GM12872 (cell line): ENCODE data around the gene LY6G5C.

Experiments used
- TF ChIP-seq, protein P1 (sequence below): IDR thresholded peaks from 3 replicates; pipeline ENCODE4 v1.5.1; 2011; ENCODE audit warnings: low read depth, mild to moderate bottlenecking, low read length, moderate library complexity; ENCODE audit not compliant: insufficient read depth

LY6G5C gene

DNA sequence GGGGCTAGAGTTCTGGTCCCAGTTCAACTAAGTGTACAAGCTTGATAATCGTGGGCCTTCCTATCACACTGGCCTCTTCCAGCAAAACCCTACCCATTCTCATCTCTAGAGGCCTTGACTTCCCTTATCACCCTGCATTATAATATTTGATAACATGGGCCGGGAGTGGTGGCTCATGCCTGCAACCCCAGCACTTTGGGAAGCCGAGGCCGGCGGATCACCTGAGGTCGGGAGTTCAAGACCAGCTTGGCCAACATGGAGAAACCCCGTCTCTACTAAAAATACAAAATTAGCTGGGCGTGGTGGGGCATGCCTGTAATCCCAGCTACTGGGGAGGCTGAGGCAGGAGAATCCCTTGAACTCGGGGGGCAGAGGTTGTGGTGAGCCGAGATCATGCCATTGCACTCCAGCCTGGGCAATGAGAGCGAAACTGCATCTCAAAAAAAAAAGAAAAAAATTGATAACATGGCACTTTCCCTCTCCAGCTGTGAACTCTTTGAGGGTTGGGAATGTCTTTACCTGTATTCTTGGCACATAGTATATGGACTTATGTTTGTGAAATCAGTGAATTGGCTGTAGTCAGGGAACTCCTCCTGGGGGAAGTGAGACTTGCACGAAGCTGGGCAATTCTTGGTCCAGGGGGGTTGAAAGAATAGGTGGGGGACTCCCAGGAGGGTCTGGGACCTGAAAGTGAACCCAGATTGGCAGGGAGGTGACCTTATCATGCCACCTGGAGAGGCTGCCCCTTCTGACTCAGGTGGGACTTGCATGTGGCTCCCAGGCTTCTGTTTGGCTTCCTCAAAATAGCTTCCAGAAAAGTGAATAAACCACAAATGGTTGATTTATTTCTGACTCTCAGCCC, 19.4 kb downstream of the LY6G5C start:
- TF ChIP-seq, protein P1, sequence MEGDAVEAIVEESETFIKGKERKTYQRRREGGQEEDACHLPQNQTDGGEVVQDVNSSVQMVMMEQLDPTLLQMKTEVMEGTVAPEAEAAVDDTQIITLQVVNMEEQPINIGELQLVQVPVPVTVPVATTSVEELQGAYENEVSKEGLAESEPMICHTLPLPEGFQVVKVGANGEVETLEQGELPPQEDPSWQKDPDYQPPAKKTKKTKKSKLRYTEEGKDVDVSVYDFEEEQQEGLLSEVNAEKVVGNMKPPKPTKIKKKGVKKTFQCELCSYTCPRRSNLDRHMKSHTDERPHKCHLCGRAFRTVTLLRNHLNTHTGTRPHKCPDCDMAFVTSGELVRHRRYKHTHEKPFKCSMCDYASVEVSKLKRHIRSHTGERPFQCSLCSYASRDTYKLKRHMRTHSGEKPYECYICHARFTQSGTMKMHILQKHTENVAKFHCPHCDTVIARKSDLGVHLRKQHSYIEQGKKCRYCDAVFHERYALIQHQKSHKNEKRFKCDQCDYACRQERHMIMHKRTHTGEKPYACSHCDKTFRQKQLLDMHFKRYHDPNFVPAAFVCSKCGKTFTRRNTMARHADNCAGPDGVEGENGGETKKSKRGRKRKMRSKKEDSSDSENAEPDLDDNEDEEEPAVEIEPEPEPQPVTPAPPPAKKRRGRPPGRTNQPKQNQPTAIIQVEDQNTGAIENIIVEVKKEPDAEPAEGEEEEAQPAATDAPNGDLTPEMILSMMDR, result peak; percentile 24; the same call in 1 of the 3 replicates

DNA sequence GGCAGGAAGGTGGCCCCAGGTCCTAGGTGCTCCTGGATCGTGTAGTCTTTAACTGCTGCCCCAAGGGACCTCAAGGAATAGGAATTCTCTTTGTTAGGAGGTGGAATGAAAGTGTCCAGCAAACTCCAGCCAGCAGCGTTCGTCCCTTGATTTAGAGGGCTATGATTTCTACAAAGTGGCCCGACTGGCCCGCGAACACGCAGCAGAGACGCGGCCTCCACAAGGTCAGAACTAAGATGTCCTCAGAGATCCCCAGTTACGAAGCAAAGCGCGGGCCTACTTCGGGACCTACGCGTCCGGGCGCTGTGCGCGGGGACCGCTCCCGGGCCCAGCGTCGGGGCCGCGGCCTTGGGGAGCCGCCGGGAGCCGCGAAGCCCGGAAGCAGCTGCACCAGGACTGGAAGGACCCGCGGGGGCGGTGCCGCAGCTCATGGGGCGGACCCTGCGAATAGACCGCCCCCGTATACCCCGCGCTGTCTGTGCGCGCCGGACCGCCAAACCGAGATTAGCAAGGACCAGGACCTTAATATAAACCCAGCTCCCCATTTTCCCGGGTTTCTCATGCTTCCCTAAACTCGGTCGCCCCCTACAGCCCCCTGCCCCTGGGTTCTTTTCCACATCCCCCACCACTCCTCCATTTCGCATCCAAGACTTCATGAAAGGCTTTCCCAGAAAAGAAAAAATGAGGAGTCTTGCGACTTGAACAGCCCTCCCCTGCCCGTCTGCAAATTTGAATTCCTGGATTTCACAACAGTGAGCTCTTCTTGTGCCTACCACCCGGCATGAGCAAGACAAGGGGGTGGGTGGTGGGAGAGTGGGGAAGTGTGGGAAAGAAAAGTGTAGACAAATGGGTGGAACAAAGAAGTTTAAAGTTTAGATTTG, 20.2 kb downstream of the LY6G5C start, which contains the start of gene C6orf47:
Gene C6orf47 (minus strand): TSS at position 398 of the 881 bp plus-strand sequence. CDS start 831 bp downstream, outside the sequence.
- TF ChIP-seq, protein P1, result no peak

DNA sequence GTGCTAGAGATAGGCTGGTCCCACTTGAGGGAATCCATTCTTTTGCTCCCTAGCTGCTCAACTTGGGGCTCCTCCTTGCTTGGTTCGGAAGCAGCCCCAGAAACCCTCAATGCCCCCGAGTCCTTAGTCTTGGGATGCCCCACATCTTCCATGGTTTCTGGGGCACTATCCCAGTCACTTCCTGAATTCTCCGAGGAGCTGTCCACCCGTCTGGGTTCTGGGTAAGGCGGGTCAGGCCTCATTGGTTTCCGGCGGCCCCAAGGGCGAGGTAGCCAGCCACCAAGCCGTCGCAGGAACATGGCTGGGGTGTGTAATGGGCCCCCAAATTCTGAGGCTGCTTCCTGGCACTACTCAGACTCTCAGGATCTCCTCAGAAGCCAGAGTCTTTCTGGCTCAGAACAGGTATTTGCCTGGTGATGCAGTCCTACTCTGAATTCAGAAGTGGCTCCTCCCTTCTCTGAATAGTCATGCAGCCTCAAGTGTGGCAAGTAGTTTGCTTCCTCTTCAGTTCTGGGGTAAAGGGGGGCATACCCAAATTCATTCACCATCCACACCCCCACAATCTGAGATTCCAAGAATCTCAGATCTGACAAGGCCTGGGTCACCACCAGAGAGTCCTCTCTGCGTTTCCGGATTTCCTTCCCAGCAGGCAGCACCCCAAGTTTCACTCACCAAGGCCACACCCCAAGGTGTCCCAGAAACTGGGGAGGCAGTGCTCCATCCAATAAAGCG, 21.1 kb downstream of the LY6G5C start:
- TF ChIP-seq, protein P1, result no peak

DNA sequence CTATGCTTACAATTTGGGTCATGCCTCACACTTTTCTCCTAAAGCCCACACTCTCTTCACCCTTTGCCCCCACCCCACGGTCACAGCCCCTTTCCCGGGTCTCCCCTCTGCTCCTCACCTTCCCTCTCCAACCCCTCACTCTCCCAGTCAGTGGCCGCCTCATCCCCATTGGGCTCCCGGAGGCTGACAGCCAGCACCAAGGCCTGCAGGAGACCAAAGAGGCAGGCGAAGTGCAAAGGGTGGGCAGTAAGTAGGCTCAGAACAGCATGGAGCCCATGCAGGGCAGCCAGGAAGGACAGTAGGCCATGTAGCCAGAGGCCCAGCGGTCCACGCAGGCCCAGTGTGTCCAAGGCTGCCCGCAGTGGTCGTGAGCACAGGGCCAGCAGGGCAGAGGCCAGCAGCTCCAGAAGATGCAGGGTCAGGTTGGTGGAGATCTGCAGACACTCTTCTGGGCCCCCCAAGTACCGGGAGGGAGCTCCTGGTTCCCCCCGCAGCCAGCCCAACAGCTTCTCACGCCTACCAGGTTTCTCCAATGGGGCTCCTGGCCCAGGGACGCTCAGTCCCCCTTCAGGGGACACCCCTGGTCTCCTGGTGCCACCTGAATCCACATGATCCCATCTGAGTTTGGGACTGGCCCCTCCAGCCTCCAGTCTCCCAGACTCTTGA, 21.8 kb downstream of the LY6G5C start:
- TF ChIP-seq, protein P1, result no peak

DNA sequence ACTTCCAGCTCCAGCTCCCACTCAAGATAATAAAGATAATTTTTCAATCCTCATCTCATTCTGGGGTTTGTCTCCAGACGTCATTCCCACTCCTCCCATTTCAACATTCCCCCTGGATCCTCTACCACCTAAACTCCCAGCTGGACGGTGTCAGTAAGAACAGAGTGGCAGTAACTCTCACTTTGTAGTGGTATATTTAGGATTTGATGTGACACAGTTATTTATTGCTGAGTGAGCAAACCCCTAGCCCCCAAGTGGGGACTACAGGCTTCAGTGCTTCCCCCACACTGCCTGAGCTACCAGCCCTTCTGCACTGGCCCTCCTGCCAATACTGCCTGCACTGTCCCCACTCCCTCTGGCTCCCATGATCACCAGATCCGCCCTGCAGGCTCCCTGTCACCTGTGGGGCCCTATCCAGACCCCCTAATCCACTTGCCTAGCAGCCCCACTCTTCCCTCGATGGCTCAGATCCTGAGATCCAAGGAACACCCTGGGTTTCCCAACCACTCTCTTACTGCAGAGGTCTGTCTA, 22.6 kb downstream of the LY6G5C start:
- TF ChIP-seq, protein P1, result no peak

DNA sequence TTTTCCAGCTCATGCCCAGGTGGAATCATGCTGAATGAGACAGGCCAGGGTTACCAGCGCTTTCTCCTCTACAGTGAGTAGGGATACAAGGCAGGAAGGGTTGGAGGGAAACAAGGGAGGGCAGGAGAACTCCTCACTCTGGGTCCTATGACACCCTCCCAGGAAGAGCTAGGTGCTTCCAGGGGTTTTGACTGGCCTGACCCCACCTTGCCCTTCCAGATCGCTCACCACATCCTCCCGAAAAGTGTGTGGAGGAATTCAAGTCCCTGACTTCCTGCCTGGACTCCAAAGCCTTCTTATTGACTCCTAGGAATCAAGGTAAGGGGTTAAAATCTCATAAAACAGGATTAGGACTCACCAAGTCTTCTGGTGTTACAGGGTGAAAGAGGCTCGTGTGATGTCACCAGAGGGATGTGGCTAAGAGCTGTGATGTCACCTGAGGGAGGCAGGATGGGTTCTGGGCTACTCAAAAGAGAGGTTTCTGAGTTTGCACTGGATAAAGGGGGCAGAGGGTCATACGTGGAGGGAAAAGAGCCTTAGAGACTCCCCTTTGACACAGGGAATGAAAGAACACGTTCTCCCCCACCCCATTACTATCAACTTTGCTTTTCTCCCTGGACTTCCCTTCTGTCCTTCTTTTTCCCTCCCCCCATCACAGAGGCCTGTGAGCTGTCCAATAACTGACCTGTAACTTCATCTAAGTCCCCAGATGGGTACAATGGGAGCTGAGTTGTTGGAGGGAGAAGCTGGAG, 23.3 kb downstream of the LY6G5C start:
- TF ChIP-seq, protein P1, result no peak
